Immature natural killer cell (primary cell): ENCODE data around the gene PPP1R14D. TPM values are rescaled to one million over a fixed set of nuclear protein-coding genes. Genes with fewer than 3 reads are reported as not detected.

Source experiments
- DNase-seq, 3 donors: peaks; one replicate each; pipeline ENCODE4 v3.0.0; 2022; ENCODE audit warnings: mixed read lengths in 1 of 3
- H3K27ac Mint-ChIP-seq, 6 donors: one replicate each; pipeline ENCODE4 v1.8.0; 2020; ENCODE audit warnings: mixed read lengths in 6 of 6, mild to moderate bottlenecking in 5 of 6, inconsistent platforms in 4 of 6, moderate library complexity in 3 of 6
- H3K27me3 Mint-ChIP-seq, 3 donors: one replicate each; pipeline ENCODE4 v1.8.0; 2020 to 2021; ENCODE audit warnings: low read depth in 3 of 3, mild to moderate bottlenecking in 3 of 3, mixed read lengths in 3 of 3, moderate library complexity in 3 of 3, inconsistent platforms in 1 of 3
- H3K36me3 Mint-ChIP-seq, 3 donors: one replicate each; pipeline ENCODE4 v1.8.0; 2020; ENCODE audit warnings: mixed read lengths in 3 of 3, inconsistent platforms in 2 of 3, mild to moderate bottlenecking in 2 of 3
- H3K4me1 Mint-ChIP-seq, 2 donors: one replicate each; pipeline ENCODE4 v1.8.0; 2020; ENCODE audit warnings: inconsistent platforms in 2 of 2, mild to moderate bottlenecking in 2 of 2, mixed read lengths in 2 of 2, moderate library complexity in 1 of 2
- H3K4me3 Mint-ChIP-seq, 5 donors: one replicate each; pipeline ENCODE4 v1.8.0; 2020; ENCODE audit warnings: mild to moderate bottlenecking in 5 of 5, mixed read lengths in 5 of 5, inconsistent platforms in 3 of 5, moderate library complexity in 3 of 5
- H3K9me3 Mint-ChIP-seq, 6 donors: one replicate each; pipeline ENCODE4 v1.8.0; 2020; ENCODE audit warnings: mild to moderate bottlenecking in 6 of 6, mixed read lengths in 6 of 6, inconsistent platforms in 4 of 6, moderate library complexity in 3 of 6
- polyA plus RNA-seq, 3 donors: library from polyadenylated mRNA; unstranded; fragments of 300-500 nt; fragmentation: Illumina TruSeq; gene quantifications; one replicate each; pipeline ENCODE4 v1.2.3, GENCODE V29; 2021

Gene PPP1R14D
- polyA plus RNA-seq, 3 donors from 2014 or later = not detected

DNA sequence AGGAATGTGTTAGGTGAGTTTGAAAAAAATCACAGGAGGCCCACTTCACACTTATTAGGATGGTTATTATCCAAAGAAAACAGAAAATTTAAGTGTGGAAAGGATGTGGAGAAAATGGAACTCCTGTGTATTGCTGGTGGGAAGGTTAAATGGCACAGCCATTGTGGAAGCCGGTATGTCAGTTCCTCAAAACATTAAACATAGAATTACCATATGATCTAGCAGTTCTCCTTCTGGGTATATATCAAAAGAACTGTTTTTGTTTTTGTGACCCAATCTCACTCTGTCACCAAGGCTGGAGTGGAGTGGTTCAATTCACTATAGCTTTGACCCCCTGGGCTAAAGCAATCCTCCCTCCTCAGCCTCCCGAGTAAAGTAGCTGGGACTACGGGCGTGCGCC is 32.0 kb downstream of the PPP1R14D start:
- peak overlapping the region in 1 of 6 donors; percentile 1 for H3K27ac Mint-ChIP-seq
- no peak overlapping the region for H3K4me3 Mint-ChIP-seq
- peaks cover 14 to 39% of the 10 kb centered on the region in 2 donors for H3K4me1 Mint-ChIP-seq
- peaks cover 5 to 23% (median 9%) of the 10 kb centered on the region in 3 donors for H3K36me3 Mint-ChIP-seq
- no peaks in the 10 kb centered on the region for H3K9me3 Mint-ChIP-seq
- H3K27me3 Mint-ChIP-seq = peaks cover 0 to 2% (median 2%) of the 10 kb centered on the region in 3 donors
- DNase-seq = no peak

DNA sequence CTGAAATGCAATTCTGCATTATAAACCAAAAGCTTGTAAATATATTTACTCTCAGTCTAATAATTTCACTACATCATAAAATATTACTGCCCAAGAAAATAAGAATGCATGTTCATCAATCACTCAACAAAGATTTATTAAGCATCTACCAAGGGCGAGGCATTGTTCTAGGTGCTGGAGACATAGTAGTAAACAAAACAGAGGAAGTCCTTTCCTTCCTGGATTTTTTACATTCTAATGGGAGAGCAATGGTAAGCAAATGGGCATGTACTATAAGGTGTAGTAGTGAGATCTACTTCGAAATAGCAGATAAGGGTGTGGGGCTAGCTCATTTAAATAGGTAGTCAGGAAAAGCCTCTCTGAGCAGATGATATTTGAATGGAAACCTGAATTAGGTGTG is 32.5 kb downstream of the PPP1R14D start:
- Mint-ChIP-seq H3K27me3 (peaks cover 0 to 2% (median 2%) of the 10 kb centered on the region in 3 donors), H3K27ac (peak overlapping the region in 2 of 6 donors; percentile 1 to 10), H3K36me3 (peaks cover 5 to 21% (median 9%) of the 10 kb centered on the region in 3 donors), H3K4me1 (peaks cover 11 to 35% of the 10 kb centered on the region in 2 donors), H3K4me3 (no peak overlapping the region), H3K9me3 (no peaks in the 10 kb centered on the region)
- DNase-seq = no peak

DNA sequence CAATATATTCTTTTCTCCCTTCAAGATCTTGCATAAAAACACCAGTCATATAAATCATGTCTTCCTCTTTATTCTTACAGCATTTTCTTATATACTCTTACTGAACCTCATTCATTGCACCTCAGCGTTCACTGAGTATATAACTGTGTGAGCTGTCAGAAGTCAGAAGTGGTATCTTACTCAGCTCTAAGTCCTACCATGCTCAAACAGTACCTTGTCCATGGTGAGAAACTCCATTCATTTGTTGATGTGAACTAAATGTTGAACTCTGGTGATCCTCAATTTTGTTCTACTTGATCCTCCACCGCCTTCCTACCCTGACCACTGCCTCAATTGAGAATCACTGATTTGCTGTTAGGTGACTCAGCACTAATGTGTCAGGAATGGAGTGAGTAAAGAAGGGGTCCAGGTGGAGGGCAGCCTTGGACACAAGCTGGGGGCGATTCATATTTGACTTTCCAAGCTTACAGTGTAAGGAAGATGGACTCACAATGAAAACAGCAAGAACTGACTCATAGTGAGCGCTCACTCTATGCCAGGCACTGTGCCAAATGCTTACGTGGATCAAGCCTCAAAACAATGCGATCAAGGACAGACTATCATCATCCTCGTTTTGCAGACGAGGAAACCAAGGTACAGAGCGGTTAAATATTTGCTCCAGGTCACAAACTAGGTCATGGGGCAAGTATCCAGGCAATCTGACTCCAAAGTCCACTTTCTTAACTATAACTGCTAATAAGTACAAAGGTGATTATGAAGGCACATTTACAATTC is 35.1 kb downstream of the PPP1R14D start:
- Mint-ChIP-seq H3K4me3 (no peak overlapping the region), H3K36me3 (peaks cover 5 to 9% (median 9%) of the 10 kb centered on the region in 3 donors), H3K27me3 (peaks cover 0 to 2% (median 2%) of the 10 kb centered on the region in 3 donors), H3K4me1 (peaks cover 15 to 29% of the 10 kb centered on the region in 2 donors), H3K27ac (peak overlapping the region in 3 of 6 donors; percentile 10 to 41 (median 32)), H3K9me3 (no peaks in the 10 kb centered on the region)
- DNase-seq = no peak

DNA sequence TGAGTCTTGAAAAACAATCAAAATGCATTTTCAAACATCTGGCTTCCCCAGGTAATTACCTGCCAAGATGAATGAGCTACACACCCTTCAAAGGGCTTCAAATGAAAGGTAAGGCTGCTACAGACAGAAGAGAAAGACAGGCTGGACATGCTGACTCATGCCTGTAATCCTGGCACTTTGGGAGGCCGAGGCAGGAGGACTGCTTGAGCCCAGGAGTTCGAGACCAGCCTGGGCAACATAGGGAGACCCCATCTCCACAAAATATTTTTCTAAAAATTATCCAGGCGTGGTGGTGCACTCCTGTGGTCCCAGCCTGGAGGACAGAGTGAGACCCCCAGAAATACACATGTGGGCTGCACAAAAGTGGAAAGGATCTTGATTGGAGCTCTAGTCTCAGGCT is 36.1 kb downstream of the PPP1R14D start:
- peaks cover 4 to 5% (median 4%) of the 10 kb centered on the region in 3 donors for H3K36me3 Mint-ChIP-seq
- no peak for DNase-seq
- H3K27ac Mint-ChIP-seq = peak overlapping the region in 1 of 6 donors; percentile 41
- peaks cover 18 to 31% of the 10 kb centered on the region in 2 donors for H3K4me1 Mint-ChIP-seq
- H3K9me3 Mint-ChIP-seq = no peaks in the 10 kb centered on the region
- peaks cover 0 to 2% (median 2%) of the 10 kb centered on the region in 3 donors for H3K27me3 Mint-ChIP-seq
- H3K4me3 Mint-ChIP-seq = no peak overlapping the region

DNA sequence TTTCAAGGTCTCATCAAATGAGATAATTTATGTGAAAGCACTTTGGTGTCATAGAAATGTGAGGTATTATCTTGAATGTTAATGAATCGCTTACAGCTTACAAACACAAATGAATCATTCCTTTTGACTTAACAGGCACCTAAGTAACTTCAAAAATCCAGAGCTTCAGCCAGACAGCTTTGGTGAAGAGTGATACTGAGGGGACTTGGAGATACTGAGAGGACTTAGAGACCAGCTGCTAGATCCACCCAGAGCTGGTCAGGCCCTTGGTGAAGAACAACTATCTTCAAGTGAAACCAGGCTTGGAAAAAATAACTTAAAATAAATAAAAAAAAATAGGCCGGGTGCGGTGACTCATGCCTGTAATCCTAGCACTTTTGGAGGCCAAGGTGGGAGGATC is 37.8 kb downstream of the PPP1R14D start:
- Mint-ChIP-seq H3K36me3 (peaks cover 4 to 5% (median 4%) of the 10 kb centered on the region in 3 donors), H3K27me3 (peaks cover 0 to 2% (median 0%) of the 10 kb centered on the region in 3 donors), H3K4me3 (no peak overlapping the region), H3K9me3 (no peaks in the 10 kb centered on the region), H3K4me1 (peaks cover 24 to 34% of the 10 kb centered on the region in 2 donors), H3K27ac (no peak overlapping the region)
- no peak for DNase-seq

DNA sequence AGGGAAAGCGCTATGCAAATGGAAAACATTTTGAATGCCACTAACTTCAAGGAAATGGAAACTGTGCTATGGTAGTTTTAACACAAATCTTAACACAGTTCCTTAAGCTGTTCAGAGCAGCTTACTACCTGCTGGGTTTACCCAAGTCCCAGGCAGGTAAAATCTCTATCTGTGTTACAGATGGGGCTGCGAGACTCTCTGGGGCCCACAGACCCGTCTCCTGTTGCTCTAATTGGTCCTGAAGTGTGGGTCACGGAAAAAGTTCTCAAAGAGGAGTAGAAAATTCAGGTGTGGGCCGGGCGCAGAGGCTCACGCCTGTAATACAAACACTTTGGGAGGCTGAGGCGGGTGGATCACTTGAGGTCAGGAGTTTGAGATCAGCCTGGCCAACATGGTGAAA is 38.5 kb downstream of the PPP1R14D start:
- H3K4me3 Mint-ChIP-seq = no peak overlapping the region
- DNase-seq = no peak
- H3K4me1 Mint-ChIP-seq = peaks cover 25 to 27% of the 10 kb centered on the region in 2 donors
- H3K27ac Mint-ChIP-seq = peak overlapping the region in 1 of 6 donors; percentile 79
- peaks cover 0 to 2% (median 0%) of the 10 kb centered on the region in 3 donors for H3K27me3 Mint-ChIP-seq
- H3K9me3 Mint-ChIP-seq = no peaks in the 10 kb centered on the region
- peaks cover 4 to 5% (median 4%) of the 10 kb centered on the region in 3 donors for H3K36me3 Mint-ChIP-seq

DNA sequence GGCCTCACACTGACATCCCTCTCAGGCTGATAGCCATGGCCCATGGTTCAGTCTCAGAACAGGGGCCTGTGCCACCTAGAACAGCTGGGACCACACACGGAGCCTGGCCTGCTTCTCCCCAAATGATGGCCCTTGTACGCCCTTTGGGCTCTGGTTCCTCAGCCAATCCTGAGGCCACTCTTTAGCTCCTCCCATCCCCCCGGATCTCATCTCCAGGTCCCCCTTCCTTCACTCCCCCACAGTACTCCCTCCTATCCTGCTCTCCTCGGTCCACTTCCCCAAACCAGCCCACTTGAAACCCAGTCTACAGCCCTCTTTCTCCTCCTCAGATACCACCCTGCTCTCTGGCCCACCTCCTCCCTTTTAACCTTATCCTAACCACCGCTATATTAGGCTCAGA is 39.4 kb downstream of the PPP1R14D start:
- Mint-ChIP-seq H3K9me3 (no peaks in the 10 kb centered on the region), H3K4me1 (peaks cover 25 to 27% of the 10 kb centered on the region in 2 donors), H3K36me3 (peaks cover 4 to 5% (median 4%) of the 10 kb centered on the region in 3 donors), H3K27ac (peak overlapping the region in 5 of 6 donors; percentile 19 to 79 (median 56)), H3K27me3 (peaks cover 0 to 2% (median 0%) of the 10 kb centered on the region in 3 donors), H3K4me3 (peak overlapping the region in 1 of 5 donors; percentile 6)
- DNase-seq = no peak

DNA sequence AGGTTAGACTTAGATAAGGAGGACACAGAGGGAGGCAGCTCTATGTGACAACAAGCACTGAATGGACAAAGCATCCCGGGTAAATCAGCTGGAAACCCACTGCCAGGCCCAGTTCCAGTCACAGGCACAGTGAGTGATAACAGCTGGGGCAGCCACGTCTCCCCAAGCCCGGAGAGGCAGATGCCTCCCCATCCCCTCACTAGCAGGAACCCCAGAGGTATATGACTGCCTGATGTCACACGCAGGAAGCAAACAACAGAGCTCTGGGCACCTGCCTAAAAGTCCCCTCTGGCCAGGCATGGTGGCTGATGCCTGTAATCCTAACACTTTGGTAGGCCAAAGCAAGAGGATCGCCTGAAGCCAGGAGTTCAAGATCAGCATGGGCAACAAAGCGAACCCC is 40.5 kb downstream of the PPP1R14D start:
- peaks cover under 1 to 5% (median 1%) of the 10 kb centered on the region in 3 donors for H3K36me3 Mint-ChIP-seq
- peaks cover 0 to 4% (median 0%) of the 10 kb centered on the region in 3 donors for H3K27me3 Mint-ChIP-seq
- H3K27ac Mint-ChIP-seq = peak overlapping the region in 5 of 6 donors; percentile 71 to 90 (median 84)
- no peak for DNase-seq
- no peaks in the 10 kb centered on the region for H3K9me3 Mint-ChIP-seq
- peak overlapping the region in 2 of 5 donors; percentile 2 to 63 for H3K4me3 Mint-ChIP-seq
- peaks cover 25 to 27% of the 10 kb centered on the region in 2 donors for H3K4me1 Mint-ChIP-seq

DNA sequence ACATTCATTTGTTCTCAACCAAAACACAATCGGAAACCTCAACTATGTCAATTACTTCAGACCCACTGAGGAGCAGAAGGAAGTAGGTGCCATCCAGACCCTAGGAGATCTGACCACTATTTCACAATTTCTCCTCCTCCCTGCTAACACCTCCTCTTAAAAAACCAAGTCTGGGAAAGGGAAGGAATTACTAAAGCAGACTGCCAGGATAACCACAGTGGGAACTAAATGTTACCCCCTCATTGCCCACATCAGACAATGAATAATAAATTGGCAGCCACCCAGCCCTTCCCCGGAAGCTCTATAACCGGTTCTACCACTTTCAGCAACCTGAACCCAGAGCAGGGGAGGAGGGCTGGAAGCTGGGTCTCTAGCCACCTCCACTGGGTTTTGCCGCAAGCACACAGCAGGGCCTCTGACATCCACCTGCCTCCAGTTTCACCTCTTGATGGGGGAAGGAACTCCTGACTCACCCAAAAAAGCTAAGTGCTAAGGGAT is 41.1 kb downstream of the PPP1R14D start:
- Mint-ChIP-seq H3K9me3 (no peaks in the 10 kb centered on the region), H3K4me1 (peaks cover 29 to 32% of the 10 kb centered on the region in 2 donors), H3K27me3 (peaks cover 0 to 4% (median 0%) of the 10 kb centered on the region in 3 donors), H3K4me3 (peak overlapping the region; percentile 19 to 65 (median 63)), H3K36me3 (peaks cover 0 to 5% (median 2%) of the 10 kb centered on the region in 3 donors), H3K27ac (peak overlapping the region; percentile 71 to 90 (median 86))
- peak; percentile 19 to 25 (median 21) for DNase-seq

DNA sequence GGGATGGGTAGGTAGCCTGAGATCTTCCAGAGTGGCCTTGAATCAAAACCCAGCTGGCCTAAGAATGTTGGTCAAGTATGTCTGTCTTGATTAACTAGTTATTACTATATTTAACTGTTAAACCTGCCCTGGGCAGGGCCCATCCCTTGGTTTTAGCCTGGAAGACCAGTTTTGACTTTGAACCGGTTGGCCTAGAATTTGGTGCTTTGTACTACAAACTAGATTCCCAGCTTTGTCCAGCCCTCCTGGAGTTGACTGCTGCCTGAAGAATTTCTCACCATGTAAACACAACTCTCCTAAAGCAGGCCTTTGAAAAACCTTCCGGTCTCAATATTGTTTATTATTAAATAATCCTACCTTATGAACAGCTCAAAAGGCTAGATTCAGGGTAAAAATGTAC is 42.7 kb downstream of the PPP1R14D start:
- Mint-ChIP-seq H3K4me1 (peaks cover 31 to 34% of the 10 kb centered on the region in 2 donors), H3K4me3 (no peak overlapping the region), H3K27me3 (peaks cover 0 to 2% (median 0%) of the 10 kb centered on the region in 3 donors), H3K27ac (peak overlapping the region in 4 of 6 donors; percentile 30 to 71 (median 53)), H3K9me3 (no peaks in the 10 kb centered on the region), H3K36me3 (peaks cover 0 to 3% (median 0%) of the 10 kb centered on the region in 3 donors)
- no peak for DNase-seq

DNA sequence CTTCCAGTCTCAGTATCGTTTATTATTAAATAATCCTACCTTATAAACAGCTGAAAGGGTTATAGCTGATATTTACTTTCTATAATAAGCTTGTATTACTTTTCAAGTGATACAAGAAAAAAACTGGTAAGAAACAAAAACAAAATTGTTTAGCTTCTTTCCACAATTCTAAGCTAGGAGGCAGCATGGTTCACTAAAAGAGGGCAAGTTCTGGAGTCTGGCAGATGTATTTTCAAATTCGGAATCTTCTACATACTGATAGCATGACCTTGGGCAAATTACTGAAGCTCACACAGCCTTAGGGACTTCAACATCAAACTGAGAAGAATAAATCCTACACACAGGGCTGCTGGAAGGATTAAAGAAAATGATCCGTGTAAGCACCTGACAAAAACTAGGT is 43.3 kb downstream of the PPP1R14D start:
- H3K27ac Mint-ChIP-seq = peak overlapping the region in 1 of 6 donors; percentile 55

DNA sequence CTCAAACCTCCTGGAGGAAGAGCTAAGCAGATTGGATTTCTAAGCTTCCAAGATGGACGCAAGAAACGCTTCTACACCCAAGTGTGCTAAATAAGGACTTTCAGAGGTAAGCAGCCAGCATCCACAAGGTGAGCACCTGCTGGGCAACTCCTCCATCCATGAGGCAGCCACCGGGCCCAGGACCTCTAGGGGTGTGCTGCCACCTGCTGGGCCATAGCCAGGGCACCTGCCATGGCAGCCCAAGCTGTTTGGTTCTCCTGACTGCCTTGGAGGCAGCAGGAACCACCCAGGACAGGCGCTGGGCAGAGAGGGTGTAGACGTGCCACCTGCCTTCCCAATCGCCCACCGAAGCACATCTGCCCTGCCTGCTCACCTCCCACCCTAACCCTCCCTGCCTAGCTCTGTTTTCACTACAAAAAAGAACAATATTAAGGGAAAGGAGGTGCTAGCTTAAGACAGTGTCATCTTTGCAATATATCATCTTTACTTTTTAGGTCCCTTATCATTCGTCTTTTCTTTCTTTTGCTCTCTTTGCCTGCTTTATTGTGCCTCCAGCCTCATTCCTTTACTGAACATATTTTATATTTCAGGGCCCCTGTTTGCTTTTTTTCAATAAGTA is 45.8 kb downstream of the PPP1R14D start:
- Mint-ChIP-seq H3K27me3 (peaks cover 0 to 2% (median 0%) of the 10 kb centered on the region in 3 donors), H3K9me3 (no peaks in the 10 kb centered on the region), H3K36me3 (peaks cover 6 to 9% (median 8%) of the 10 kb centered on the region in 3 donors), H3K27ac (peak overlapping the region in 2 of 6 donors; percentile 43 to 46), H3K4me1 (peaks cover 28 to 32% of the 10 kb centered on the region in 2 donors), H3K4me3 (no peak overlapping the region)
- DNase-seq = peak; percentile 70 to 76 (median 76)

More for the DNA sequence above, 43.3 kb downstream of the PPP1R14D start:
- H3K27me3 Mint-ChIP-seq = peaks cover 0 to 2% (median 0%) of the 10 kb centered on the region in 3 donors
- DNase-seq = no peak
- no peak overlapping the region for H3K4me3 Mint-ChIP-seq
- peaks cover 31 to 34% of the 10 kb centered on the region in 2 donors for H3K4me1 Mint-ChIP-seq
- H3K9me3 Mint-ChIP-seq = no peaks in the 10 kb centered on the region
- H3K36me3 Mint-ChIP-seq = peaks cover 0 to 3% (median 0%) of the 10 kb centered on the region in 3 donors

DNA sequence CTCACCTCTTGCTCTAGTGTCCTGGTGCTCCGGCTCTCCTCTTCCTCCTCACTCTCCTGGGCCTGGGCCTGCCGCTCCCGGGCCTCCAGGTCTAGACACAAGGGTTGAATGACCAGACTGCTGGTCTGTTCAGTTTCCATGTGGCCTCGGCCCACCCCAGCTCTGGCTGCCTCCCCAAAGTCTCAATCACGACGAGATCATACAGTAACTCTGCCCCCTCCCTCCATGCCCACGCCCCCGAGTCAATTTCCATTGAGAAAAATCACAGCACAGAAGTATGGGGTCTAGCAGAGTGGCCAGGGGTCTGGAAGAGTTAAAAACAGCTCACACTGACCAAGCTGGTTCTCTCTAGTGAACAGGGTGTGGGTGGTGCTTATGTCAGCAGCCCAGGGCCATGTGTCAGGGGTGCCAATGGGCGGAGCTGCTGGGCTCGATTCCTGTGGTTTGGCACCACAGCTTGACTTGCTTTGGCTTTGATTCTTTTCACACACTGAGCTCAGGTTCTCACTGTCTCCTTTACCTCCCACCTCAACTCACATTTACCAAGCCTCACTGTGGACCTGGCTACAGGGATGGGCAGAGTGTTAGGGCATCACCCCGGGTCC is 51.9 kb downstream of the PPP1R14D start:
- peak; percentile 84 to 86 (median 86) for DNase-seq
- H3K27ac Mint-ChIP-seq = peak overlapping the region; percentile 78 to 95 (median 90)
- H3K9me3 Mint-ChIP-seq = no peaks in the 10 kb centered on the region
- peaks cover 35 to 46% of the 10 kb centered on the region in 2 donors for H3K4me1 Mint-ChIP-seq
- peaks cover 26 to 34% (median 28%) of the 10 kb centered on the region in 3 donors for H3K36me3 Mint-ChIP-seq
- H3K4me3 Mint-ChIP-seq = peak overlapping the region; percentile 78 to 89 (median 83)
- H3K27me3 Mint-ChIP-seq = peaks cover 0 to 3% (median 0%) of the 10 kb centered on the region in 3 donors
